Gastrocnemius medialis (tissue), 4 donors: ENCODE results near the gene MSLN. TPM values are rescaled to one million over a fixed set of nuclear protein-coding genes. Genes with fewer than 3 reads are reported as not detected.

Experiments used
- ATAC-seq, 2 donors: fragments of 150-250 bp; one replicate each; pipeline ENCODE4 v1.9.1; 2016
- DNase-seq, 2 donors: peaks; one replicate each; pipeline ENCODE4 v3.0.0-alpha.2; 2019
- H3K27ac ChIP-seq, 4 donors: fragments of 200-600 bp; sonication (generic); 1 replicate in 1 of 4; 2 replicates in 3 of 4; pipeline ENCODE4 v1.5.1; 2016 to 2018; ENCODE audit warnings: mild to moderate bottlenecking in 2 of 4, moderate library complexity in 1 of 4
- H3K27me3 ChIP-seq, 3 donors: fragments of 200-600 bp; sonication (generic) in 2 of 3; 1 replicate in 1 of 3; 2 replicates in 2 of 3; pipeline versions ENCODE4 v1.5.1 to v1.6.0; 2016 to 2019; ENCODE audit warnings: mild to moderate bottlenecking in 1 of 3, moderate library complexity in 1 of 3
- H3K36me3 ChIP-seq, 2 donors: fragments of 200-600 bp; sonication (generic) in 1 of 2; one replicate each; pipeline ENCODE4 v1.5.1; 2017 to 2018
- H3K4me1 ChIP-seq, 2 donors: fragments of 200-600 bp; sonication (generic) in 1 of 2; one replicate each; pipeline ENCODE4 v1.5.1; 2016 to 2017; ENCODE audit warnings: mild to moderate bottlenecking in 2 of 2
- H3K4me3 ChIP-seq, 4 donors: fragments of 200-600 bp; sonication (generic) in 3 of 4; 1 replicate in 1 of 4; 2 replicates in 3 of 4; pipeline ENCODE4 v1.5.1; 2016 to 2019; ENCODE audit warnings: mild to moderate bottlenecking in 2 of 4
- H3K9me3 ChIP-seq, 3 donors: fragments of 200-600 bp; sonication (generic) in 2 of 3; 1 replicate in 1 of 3; 2 replicates in 2 of 3; pipeline ENCODE4 v1.5.1; 2016 to 2019
- CTCF ChIP-seq, 5 experiments: fragments of 450-650 bp in 3 of 5; fragments of 200-600 bp in 2 of 5; sonication (generic) in 2 of 5; IDR thresholded peaks in 4 of 5; conservative IDR thresholded peaks in 1 of 5; 1 replicate in 4 of 5; 2 replicates in 1 of 5; pipeline ENCODE4 v1.5.1; 2016 to 2019; ENCODE audit warnings: antibody characterized with exemption in 5 of 5, mild to moderate bottlenecking in 3 of 5, moderate library complexity in 3 of 5
- POLR2A ChIP-seq, 2 donors: fragments of 450-650 bp; IDR thresholded peaks; one replicate each; pipeline ENCODE4 v1.6.1; 2017; ENCODE audit warnings: antibody characterized with exemption in 2 of 2, mild to moderate bottlenecking in 2 of 2, moderate library complexity in 2 of 2
- in situ Hi-C, 4 donors: fragments of 200-750 bp; cut with MboI; loops; one replicate each; pipeline versions ENCODE4 v1.15.0 to v1.8.0; 2017; ENCODE audit warnings: low sequenced_read_pairs in 4 of 4
- intact Hi-C: fragments of 100-400 bp; cut with DNase I; formaldehyde crosslinking; loops from one replicate; pipeline ENCODE4 v1.15.1; 2023; ENCODE audit warnings: low total_unique reads
- total RNA-seq, 4 donors: library from RNA; depleted of rRNA; stranded (reverse); fragments of >200 nt; gene quantifications; one replicate each; pipeline versions ENCODE4 v1.1.0 to v1.2.3, GENCODE V29; 2016

MSLN gene
- total RNA-seq, 4 donors from 2014 or later, result not detected

GRCh38 chr16:797686-798085 lies 37.2 kb downstream of the MSLN start:
- Histone ChIP-seq H3K36me3 (no peaks in the 10 kb centered on the region), H3K9me3 (no peaks in the 10 kb centered on the region), H3K4me3 (no peak overlapping the region), H3K27ac (no peak overlapping the region), H3K4me1 (no peaks in the 10 kb centered on the region), H3K27me3 (peaks cover 34 to 58% (median 47%) of the 10 kb centered on the region in 3 donors)
- DNase-seq (no peak), ATAC-seq (no peak)
- intact Hi-C loops (no loop called here), in situ Hi-C loops (no loop called here)
- TF ChIP-seq POLR2A (IDR thresholded peaks at IDR 0.05), result no peak
- TF ChIP-seq CTCF (IDR thresholded peaks at IDR 0.05 in 4 of 5, conservative IDR thresholded peaks at IDR 0.05 in 1 of 5), result no peak

- TF ChIP-seq POLR2A (IDR thresholded peaks at IDR 0.05), result no peak
- no peak for TF ChIP-seq CTCF (IDR thresholded peaks at IDR 0.05 in 4 of 5, conservative IDR thresholded peaks at IDR 0.05 in 1 of 5)
- Histone ChIP-seq H3K36me3 (no peaks in the 10 kb centered on the region), H3K4me3 (no peak overlapping the region), H3K27me3 (peaks cover 42 to 66% (median 52%) of the 10 kb centered on the region in 3 donors), H3K4me1 (no peaks in the 10 kb centered on the region), H3K9me3 (no peaks in the 10 kb centered on the region), H3K27ac (no peak overlapping the region)
- intact Hi-C loops (no loop called here), in situ Hi-C loops (no loop called here)
- no peak for ATAC-seq
- no peak for DNase-seq
These were observed 38.1 kb downstream of the MSLN start for GRCh38 chr16:798666-799065.

- H3K36me3 ChIP-seq, result no peaks in the 10 kb centered on the region
- no peak for ATAC-seq
- no peaks in the 10 kb centered on the region for H3K4me1 ChIP-seq
- DNase-seq, result no peak
- intact Hi-C loops, result no loop called here
- peaks cover 43 to 70% (median 54%) of the 10 kb centered on the region in 3 donors for H3K27me3 ChIP-seq
- no peak for TF ChIP-seq POLR2A (IDR thresholded peaks at IDR 0.05)
- no peak for TF ChIP-seq CTCF (IDR thresholded peaks at IDR 0.05 in 4 of 5, conservative IDR thresholded peaks at IDR 0.05 in 1 of 5)
- no peak overlapping the region for H3K27ac ChIP-seq
- in situ Hi-C loops, result no loop called here
- H3K4me3 ChIP-seq, result no peak overlapping the region
- H3K9me3 ChIP-seq, result no peaks in the 10 kb centered on the region
These were observed 38.8 kb downstream of the MSLN start for GRCh38 chr16:799111-799947.

GRCh38 chr16:799948-800833 lies 39.7 kb downstream of the MSLN start, which contains the start of gene GNG13:
GNG13 (minus strand) TSS chr16:800734; CDS start chr16:799077, 1,657 bp downstream.
- Histone ChIP-seq H3K36me3 (no peaks in the 10 kb centered on the region), H3K9me3 (no peaks in the 10 kb centered on the region), H3K27ac (no peak within 1 kb of the TSS), H3K4me1 (no peaks in the 10 kb centered on the region), H3K4me3 (no peak within 1 kb of the TSS), H3K27me3 (peaks cover 46 to 75% (median 59%) of the 10 kb centered on the region in 3 donors)
- no peak for ATAC-seq
- intact Hi-C loops, result no loop called here
- TF ChIP-seq POLR2A (IDR thresholded peaks at IDR 0.05) (no peak), CTCF (IDR thresholded peaks at IDR 0.05 in 4 of 5, conservative IDR thresholded peaks at IDR 0.05 in 1 of 5) (no peak)
- in situ Hi-C loops, result loop anchor here in 1 of 4 donors (25.0 kb wide), 1 partner anchor 262 kb away; the partner anchor contains the start of gene SSTR5
- no peak for DNase-seq
